ENCODE results near the gene SPINK8. TPM values are rescaled to one million over a fixed set of nuclear protein-coding genes. Genes with fewer than 3 reads are reported as not detected.
A peak's percentile ranks its signal among the peaks of the same experiment; 100 is the strongest.

SPINK8 gene
- polyA plus RNA-seq, 3 donors, result not detected

DNA sequence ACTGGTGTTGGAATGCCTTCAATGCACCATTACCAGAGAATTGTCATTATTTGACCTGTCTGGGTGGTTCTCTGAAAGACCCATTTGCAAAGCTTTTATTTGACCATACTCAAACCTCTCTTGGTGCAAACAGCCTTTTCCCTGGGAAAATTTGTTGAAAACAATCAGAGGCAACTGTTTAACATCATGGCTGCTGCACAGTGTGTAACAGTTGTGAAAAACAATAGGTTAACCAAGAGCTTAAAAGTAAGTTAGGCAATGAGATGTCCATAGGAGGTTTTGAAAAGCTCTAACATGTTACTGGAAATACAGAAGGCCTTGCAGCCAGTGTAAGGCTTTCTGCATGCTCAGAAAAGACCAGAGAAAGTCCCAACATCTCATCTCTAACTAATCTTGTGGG is 18.9 kb downstream of the SPINK8 start:
- H3K4me3 ChIP-seq (replicated peaks in 1 of 3; ENCODE audit: low read depth in 2 of 3, low read length in 3 of 3), result no peak overlapping the region
- no peak overlapping the region for H3K4me2 ChIP-seq (replicated peaks; ENCODE audit: extremely low read depth, low read length, poor library complexity, severe bottlenecking)
- DNase-seq, result no peak
- H4K20me1 ChIP-seq (ENCODE audit: insufficient read depth, low read length), result no peaks in the 10 kb centered on the region
- H3K9ac ChIP-seq (ENCODE audit: insufficient read depth, low read length, poor library complexity, severe bottlenecking), result no peak overlapping the region
- no peak overlapping the region for H2AFZ ChIP-seq (ENCODE audit: insufficient read depth, low read depth, low read length, poor library complexity, severe bottlenecking)
- Mint-ChIP-seq H3K4me1 (peaks cover 13% of the 10 kb centered on the region), H3K36me3 (peaks cover 2 to 10% of the 10 kb centered on the region in 2 donors), H3K4me3 (no peak overlapping the region), H3K27ac (no peak overlapping the region), H3K9me3 (peaks cover 2 to 27% (median 14%) of the 10 kb centered on the region in 7 donors), H3K27me3 (ENCODE audit: low read depth in 3 of 3) (peaks cover 0 to 2% (median 0%) of the 10 kb centered on the region in 3 donors)
- H3K27ac ChIP-seq (ENCODE audit: low read depth in 1 of 2, low read length in 2 of 2), result no peak overlapping the region
- peaks cover 7 to 12% of the 10 kb centered on the region in 2 donors for H3K9me3 ChIP-seq (replicated peaks in 1 of 2; ENCODE audit: control insufficient read depth in 1 of 2, insufficient read depth in 1 of 2, low read length in 2 of 2)
- peaks cover 10% of the 10 kb centered on the region in 2 donors for H3K4me1 ChIP-seq (ENCODE audit: control insufficient read depth in 1 of 2, insufficient read depth in 2 of 2, low read length in 2 of 2)
- TF ChIP-seq, protein P1, sequence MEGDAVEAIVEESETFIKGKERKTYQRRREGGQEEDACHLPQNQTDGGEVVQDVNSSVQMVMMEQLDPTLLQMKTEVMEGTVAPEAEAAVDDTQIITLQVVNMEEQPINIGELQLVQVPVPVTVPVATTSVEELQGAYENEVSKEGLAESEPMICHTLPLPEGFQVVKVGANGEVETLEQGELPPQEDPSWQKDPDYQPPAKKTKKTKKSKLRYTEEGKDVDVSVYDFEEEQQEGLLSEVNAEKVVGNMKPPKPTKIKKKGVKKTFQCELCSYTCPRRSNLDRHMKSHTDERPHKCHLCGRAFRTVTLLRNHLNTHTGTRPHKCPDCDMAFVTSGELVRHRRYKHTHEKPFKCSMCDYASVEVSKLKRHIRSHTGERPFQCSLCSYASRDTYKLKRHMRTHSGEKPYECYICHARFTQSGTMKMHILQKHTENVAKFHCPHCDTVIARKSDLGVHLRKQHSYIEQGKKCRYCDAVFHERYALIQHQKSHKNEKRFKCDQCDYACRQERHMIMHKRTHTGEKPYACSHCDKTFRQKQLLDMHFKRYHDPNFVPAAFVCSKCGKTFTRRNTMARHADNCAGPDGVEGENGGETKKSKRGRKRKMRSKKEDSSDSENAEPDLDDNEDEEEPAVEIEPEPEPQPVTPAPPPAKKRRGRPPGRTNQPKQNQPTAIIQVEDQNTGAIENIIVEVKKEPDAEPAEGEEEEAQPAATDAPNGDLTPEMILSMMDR (IDR thresholded peaks at IDR 0.05), result no peak
- intact Hi-C loops (cut with micrococcal nuclease), result no loop called here
- H3K27me3 ChIP-seq (ENCODE audit: control insufficient read depth in 2 of 2, insufficient read depth in 2 of 2, low read length in 2 of 2), result no peaks in the 10 kb centered on the region
- H3K79me2 ChIP-seq (ENCODE audit: insufficient read depth, low read length), result no peaks in the 10 kb centered on the region
- H3K36me3 ChIP-seq (replicated peaks in 1 of 2; ENCODE audit: control insufficient read depth in 1 of 2, insufficient read depth in 2 of 2, low read length in 2 of 2), result no peaks in the 10 kb centered on the region

DNA sequence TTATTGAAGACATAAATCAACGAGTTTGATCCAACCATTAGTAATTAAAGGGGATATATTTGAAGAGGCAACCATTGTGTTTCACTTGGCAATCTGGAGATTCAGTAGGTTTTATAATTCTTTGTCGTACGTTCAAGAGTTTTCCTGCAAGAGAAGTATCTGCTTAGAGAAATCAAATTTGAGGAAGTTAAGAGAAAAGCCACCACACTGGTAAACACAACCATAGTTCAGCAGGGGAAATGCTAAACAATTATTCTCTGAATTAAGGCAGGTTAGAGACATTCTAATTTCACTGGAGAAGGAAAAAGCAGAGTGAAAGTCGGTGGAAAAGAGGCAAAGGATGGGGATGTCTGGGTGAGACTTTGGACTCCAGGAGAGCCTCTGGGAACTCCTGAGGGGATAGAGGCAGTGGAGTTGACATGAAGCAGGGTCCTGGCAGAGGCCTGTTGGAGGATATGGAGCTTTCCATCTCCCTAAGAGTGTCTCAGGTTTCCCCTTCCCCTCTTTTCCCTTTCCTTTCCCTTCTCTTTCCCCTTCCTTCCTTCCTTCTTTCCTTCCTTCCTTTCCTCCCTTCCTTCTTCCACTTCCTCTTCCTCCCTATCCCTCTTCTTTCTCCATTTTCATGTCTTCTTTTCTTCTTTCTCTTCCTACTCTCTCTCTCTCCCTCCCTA is 26.5 kb downstream of the SPINK8 start:
- Mint-ChIP-seq H3K36me3 (peaks cover under 1 to 3% of the 10 kb centered on the region in 2 donors), H3K27me3 (ENCODE audit: low read depth in 3 of 3) (peaks cover 0 to 2% (median 0%) of the 10 kb centered on the region in 3 donors), H3K27ac (peak overlapping the region in 4 of 7 donors; percentile 25 to 66 (median 63)), H3K4me3 (no peak overlapping the region), H3K9me3 (peaks cover 0 to 2% (median 0%) of the 10 kb centered on the region in 7 donors), H3K4me1 (peaks cover 16% of the 10 kb centered on the region)
- Histone ChIP-seq H3K79me2 (ENCODE audit: insufficient read depth, low read length) (peaks cover 5% of the 10 kb centered on the region), H4K20me1 (ENCODE audit: insufficient read depth, low read length) (no peaks in the 10 kb centered on the region), H3K9me3 (replicated peaks in 1 of 2; ENCODE audit: control insufficient read depth in 1 of 2, insufficient read depth in 1 of 2, low read length in 2 of 2) (no peaks in the 10 kb centered on the region), H3K4me3 (replicated peaks in 1 of 3; ENCODE audit: low read depth in 2 of 3, low read length in 3 of 3) (no peak overlapping the region), H3K4me2 (replicated peaks; ENCODE audit: extremely low read depth, low read length, poor library complexity, severe bottlenecking) (peak overlapping the region; percentile 17), H3K9ac (ENCODE audit: insufficient read depth, low read length, poor library complexity, severe bottlenecking) (no peak overlapping the region), H3K4me1 (ENCODE audit: control insufficient read depth in 1 of 2, insufficient read depth in 2 of 2, low read length in 2 of 2) (peaks cover 15 to 18% of the 10 kb centered on the region in 2 donors), H3K27ac (ENCODE audit: low read depth in 1 of 2, low read length in 2 of 2) (peak overlapping the region in 1 of 2 donors; percentile 46), H3K27me3 (ENCODE audit: control insufficient read depth in 2 of 2, insufficient read depth in 2 of 2, low read length in 2 of 2) (no peaks in the 10 kb centered on the region), H3K36me3 (replicated peaks in 1 of 2; ENCODE audit: control insufficient read depth in 1 of 2, insufficient read depth in 2 of 2, low read length in 2 of 2) (no peaks in the 10 kb centered on the region), H2AFZ (ENCODE audit: insufficient read depth, low read depth, low read length, poor library complexity, severe bottlenecking) (peak overlapping the region; percentile 7)
- DNase-seq, result peak in 1 of 3 donors; percentile 14
- intact Hi-C loops (cut with micrococcal nuclease), result no loop called here
- 0% methylated on average over 1 of the region's 4 CpGs for WGBS (ENCODE audit: insufficient coverage)
- TF ChIP-seq, protein P1 (IDR thresholded peaks at IDR 0.05), result no peak
